Right lobe of liver (tissue), 6 donors: Measurements from ENCODE around the gene REELD1. TPM values are rescaled to one million over a fixed set of nuclear protein-coding genes. Genes with fewer than 3 reads are reported as not detected.

Experiments
- ATAC-seq, 4 donors: fragments of 200-7000 bp; cut with Tn5 transposase; one replicate each; pipeline ENCODE4 v1.9.1; 2020; ENCODE audit warnings: mild to moderate bottlenecking in 4 of 4, moderate library complexity in 4 of 4
- DNase-seq, 3 donors: peaks; one replicate each; pipeline ENCODE4 v3.0.0-alpha.2; 2020
- H3K27ac ChIP-seq, 3 donors: fragments of 200-600 bp; one replicate each; pipeline ENCODE4 v1.8.0; 2022
- H3K27me3 ChIP-seq, 2 donors: fragments of 200-600 bp; one replicate each; pipeline ENCODE4 v1.8.0; 2022
- H3K36me3 ChIP-seq, 4 donors: fragments of 200-600 bp; sonication (generic) in 1 of 4; one replicate each; pipeline versions ENCODE4 v1.5.1 to v1.8.0; 2017 to 2022; ENCODE audit warnings: control low read depth in 1 of 4
- H3K4me1 ChIP-seq, 4 donors: fragments of 200-600 bp; sonication (generic) in 1 of 4; one replicate each; pipeline versions ENCODE4 v1.5.1 to v1.8.0; 2017 to 2022; ENCODE audit warnings: control low read depth in 1 of 4
- H3K4me3 ChIP-seq, 3 donors: fragments of 200-600 bp; one replicate each; pipeline ENCODE4 v1.8.0; 2022
- H3K9me3 ChIP-seq, 4 donors: fragments of 200-600 bp; sonication (generic) in 1 of 4; one replicate each; pipeline versions ENCODE4 v1.5.1 to v1.8.0; 2017 to 2022; ENCODE audit warnings: control low read depth in 1 of 4
- POLR2A ChIP-seq: fragments of 450-650 bp; IDR thresholded peaks from one replicate; pipeline ENCODE4 v1.6.1; 2017; ENCODE audit warnings: antibody characterized with exemption, mild to moderate bottlenecking
- WGBS: methylation state at CpG from one replicate; pipeline ENCODE4 v1.1.6; 2018; ENCODE audit warnings: low coverage, low lambda C conversion rate; ENCODE audit not compliant: insufficient coverage; ENCODE audit errors: missing lambda C conversion rate; 5-methylcytosine and 5-hydroxymethylcytosine counted together
- intact Hi-C, 2 donors: fragments of 100-400 bp; cut with DNase I; formaldehyde crosslinking; loops; one replicate each; pipeline versions ENCODE4 v1.11.2 to v1.14.1; 2022
- total RNA-seq, 6 experiments: library from RNA; depleted of rRNA in 2 of 6; stranded (reverse); fragments of >200 nt in 2 of 6; fragmentation: NEBNext Ultra II Directional in 3 of 6; extraction: Animal tissue kit (Norgen Biotek cat#: 25700) in 3 of 6; gene quantifications; one replicate each; pipeline versions ENCODE4 v1.1.0 to v1.2.4, GENCODE V29; 2016 to 2023
- TF ChIP-seq, protein P1 (sequence below), 4 donors: fragments of 200-600 bp in 3 of 4; fragments of 450-650 bp in 1 of 4; IDR thresholded peaks; one replicate each; pipeline versions ENCODE4 v1.5.1 to v1.8.0; 2016 to 2022; ENCODE audit warnings: antibody characterized with exemption in 4 of 4, mild to moderate bottlenecking in 2 of 4
- donor health status: DM: no; HTN: yes; CAD: no.
- donor health status: DM: no; HTN: no; CAD: no.
- donor health status: DM: no; HTN: no; CAD: no.
- donor health status: DM: no; HTN: yes; CAD: no.
- donor health status: DM: no; HTN: yes; CAD: no.

The REELD1 gene
- total RNA-seq, 6 experiments from 2014 or later: 0.12 to 0.50 (median 0.35) TPM; not detected in 1

GRCh38 chr4:146236216-146236615 lies 21.9 kb downstream of the REELD1 start:
- ATAC-seq: no peak
- no peaks in the 10 kb centered on the region for H3K27me3 ChIP-seq
- DNase-seq: no peak
- H3K4me3 ChIP-seq: no peak overlapping the region
- intact Hi-C loops: loop anchor here in 1 of 2 donors (10.0 kb wide), 1 partner anchor 679 kb away; no protein-coding TSS in a partner anchor
- H3K36me3 ChIP-seq: no peaks in the 10 kb centered on the region
- no peak overlapping the region for H3K27ac ChIP-seq
- H3K9me3 ChIP-seq: no peaks in the 10 kb centered on the region
- TF ChIP-seq, protein P1, sequence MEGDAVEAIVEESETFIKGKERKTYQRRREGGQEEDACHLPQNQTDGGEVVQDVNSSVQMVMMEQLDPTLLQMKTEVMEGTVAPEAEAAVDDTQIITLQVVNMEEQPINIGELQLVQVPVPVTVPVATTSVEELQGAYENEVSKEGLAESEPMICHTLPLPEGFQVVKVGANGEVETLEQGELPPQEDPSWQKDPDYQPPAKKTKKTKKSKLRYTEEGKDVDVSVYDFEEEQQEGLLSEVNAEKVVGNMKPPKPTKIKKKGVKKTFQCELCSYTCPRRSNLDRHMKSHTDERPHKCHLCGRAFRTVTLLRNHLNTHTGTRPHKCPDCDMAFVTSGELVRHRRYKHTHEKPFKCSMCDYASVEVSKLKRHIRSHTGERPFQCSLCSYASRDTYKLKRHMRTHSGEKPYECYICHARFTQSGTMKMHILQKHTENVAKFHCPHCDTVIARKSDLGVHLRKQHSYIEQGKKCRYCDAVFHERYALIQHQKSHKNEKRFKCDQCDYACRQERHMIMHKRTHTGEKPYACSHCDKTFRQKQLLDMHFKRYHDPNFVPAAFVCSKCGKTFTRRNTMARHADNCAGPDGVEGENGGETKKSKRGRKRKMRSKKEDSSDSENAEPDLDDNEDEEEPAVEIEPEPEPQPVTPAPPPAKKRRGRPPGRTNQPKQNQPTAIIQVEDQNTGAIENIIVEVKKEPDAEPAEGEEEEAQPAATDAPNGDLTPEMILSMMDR (IDR thresholded peaks at IDR 0.05): no peak
- TF ChIP-seq POLR2A: no peak
- H3K4me1 ChIP-seq: no peaks in the 10 kb centered on the region
- WGBS: 68% methylated on average over 4 of the region's 5 CpGs

DNA sequence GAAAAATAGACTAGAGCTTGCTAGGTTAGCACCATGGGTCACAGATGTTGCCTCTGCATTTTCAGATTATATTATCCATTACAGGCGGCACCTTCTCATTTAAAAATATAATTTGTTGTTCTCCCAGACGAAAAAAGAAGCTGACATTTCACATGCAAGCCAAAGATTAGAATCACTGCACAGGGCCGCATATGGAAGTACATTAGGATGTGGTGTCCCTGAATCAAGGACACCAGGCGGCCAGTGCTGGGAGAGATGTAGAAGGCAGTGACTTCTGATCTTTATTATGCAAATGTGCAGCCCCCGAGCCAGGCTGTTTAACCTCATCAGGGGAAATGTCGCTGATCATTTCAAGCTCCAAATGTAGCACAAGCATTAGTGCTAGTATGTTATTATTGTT lies 22.8 kb downstream of the REELD1 start:
- Histone ChIP-seq H3K4me3 (no peak overlapping the region), H3K4me1 (no peaks in the 10 kb centered on the region), H3K36me3 (no peaks in the 10 kb centered on the region), H3K9me3 (no peaks in the 10 kb centered on the region), H3K27ac (no peak overlapping the region), H3K27me3 (no peaks in the 10 kb centered on the region)
- no peak for ATAC-seq
- DNase-seq: no peak
- 83% methylated on average over 5 of the region's 6 CpGs for WGBS
- TF ChIP-seq POLR2A: no peak
- TF ChIP-seq, protein P1 (IDR thresholded peaks at IDR 0.05): no peak
- intact Hi-C loops: loop anchor here in 1 of 2 donors (10.0 kb wide), 1 partner anchor 678 kb away; no protein-coding TSS in a partner anchor

GRCh38 chr4:146238107-146238506 lies 23.8 kb downstream of the REELD1 start:
- WGBS: 81% methylated on average over 3 of the region's 3 CpGs
- TF ChIP-seq POLR2A: no peak
- TF ChIP-seq, protein P1 (IDR thresholded peaks at IDR 0.05): no peak
- no peaks in the 10 kb centered on the region for H3K4me1 ChIP-seq

DNA sequence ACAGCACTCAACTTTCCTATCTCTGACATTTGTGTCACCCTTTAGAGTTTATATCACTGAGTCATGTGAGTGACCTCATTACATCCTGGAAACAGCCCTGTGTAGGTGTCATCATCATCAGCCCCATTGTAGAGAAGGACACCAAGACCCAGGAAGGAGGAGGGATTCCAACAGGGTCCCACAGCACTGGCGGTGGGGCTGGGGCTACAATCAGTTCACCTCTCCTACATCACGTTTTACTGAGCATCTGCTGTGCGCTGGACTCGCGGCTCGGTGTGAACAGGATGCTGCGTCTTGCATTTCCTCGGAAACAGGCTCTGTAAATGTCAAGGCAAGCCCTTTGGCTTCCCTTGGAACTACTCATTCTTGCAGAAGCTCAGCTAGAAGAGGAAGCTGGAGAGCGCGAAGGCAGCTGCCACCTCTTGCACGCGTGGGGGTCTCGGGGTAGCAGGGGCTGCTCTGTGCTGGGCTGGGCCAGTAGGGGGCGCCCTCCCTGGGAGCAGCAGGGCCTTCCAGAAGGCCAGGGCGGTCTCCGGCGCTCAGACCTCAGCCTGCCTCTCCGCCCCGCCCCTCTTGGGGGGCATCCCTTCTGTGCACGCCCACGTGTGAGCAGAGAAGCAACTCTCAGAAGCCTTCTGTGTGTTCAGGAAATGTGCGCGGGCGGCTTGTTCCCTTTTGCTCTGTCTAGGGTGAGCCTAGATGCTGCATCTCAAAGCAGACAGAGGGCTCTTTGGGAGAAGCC lies 29.0 kb downstream of the REELD1 start:
- Histone ChIP-seq H3K36me3 (no peaks in the 10 kb centered on the region), H3K4me1 (no peaks in the 10 kb centered on the region), H3K9me3 (no peaks in the 10 kb centered on the region), H3K27ac (no peak overlapping the region), H3K27me3 (no peaks in the 10 kb centered on the region), H3K4me3 (no peak overlapping the region)
- peak in 1 of 3 donors; percentile 29 for DNase-seq
- ATAC-seq: peak in 2 of 4 donors; percentile 3 to 23
- TF ChIP-seq, protein P1 (IDR thresholded peaks at IDR 0.05): peak; percentile 19 to 48 (median 34)
- TF ChIP-seq POLR2A: no peak
- intact Hi-C loops: no loop called here
- whole genome bisulfite sequencing: 49% methylated on average over 6 of the region's 24 CpGs

More at GRCh38 chr4:146238107-146238506, 23.8 kb downstream of the REELD1 start:
- DNase-seq (no peak), ATAC-seq (no peak)
- Histone ChIP-seq H3K27ac (no peak overlapping the region), H3K9me3 (no peaks in the 10 kb centered on the region), H3K27me3 (no peaks in the 10 kb centered on the region), H3K4me3 (no peak overlapping the region), H3K36me3 (no peaks in the 10 kb centered on the region)
- intact Hi-C loops: loop anchor here in 1 of 2 donors (10.0 kb wide), 1 partner anchor 677 kb away; no protein-coding TSS in a partner anchor
